H4 (cell line): ENCODE measurements around the gene ANKRD40CL. TPM values are rescaled to one million over a fixed set of nuclear protein-coding genes. Genes with fewer than 3 reads are reported as not detected.

Source experiments
- DNase-seq: peaks from one replicate; pipeline ENCODE4 v3.0.0-alpha.2; 2015; ENCODE audit warnings: low spot score
- total RNA-seq: library from RNA; depleted of rRNA; stranded (reverse); fragments of >200 nt; shearing (Covaris generic); gene quantifications from 2 replicates; pipeline ENCODE4 v1.2.3, GENCODE V29; 2014

The ANKRD40CL gene
- total RNA-seq, 1 experiment from 2014 or later = not detected

DNA sequence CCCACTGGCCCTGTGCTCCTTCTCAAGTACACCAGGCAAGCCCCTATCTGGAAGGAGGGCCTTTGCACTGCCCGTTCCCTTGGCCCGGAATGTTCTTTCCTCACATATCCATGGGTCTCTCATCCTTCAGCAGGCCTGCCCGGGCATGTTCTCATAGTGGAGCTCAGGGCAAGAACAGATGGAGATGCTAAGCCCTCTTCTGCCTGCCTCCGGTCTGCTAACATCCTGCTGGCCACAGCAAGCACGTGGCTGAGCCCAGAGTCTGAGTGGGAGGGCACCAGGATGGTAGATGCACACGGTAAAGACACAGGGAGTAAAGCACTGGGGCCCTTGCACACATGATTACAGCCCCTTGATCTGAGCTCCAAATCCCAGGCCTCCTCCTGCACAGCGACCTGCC lies 19.8 kb upstream of the ANKRD40CL start:
- no peak for DNase-seq

DNA sequence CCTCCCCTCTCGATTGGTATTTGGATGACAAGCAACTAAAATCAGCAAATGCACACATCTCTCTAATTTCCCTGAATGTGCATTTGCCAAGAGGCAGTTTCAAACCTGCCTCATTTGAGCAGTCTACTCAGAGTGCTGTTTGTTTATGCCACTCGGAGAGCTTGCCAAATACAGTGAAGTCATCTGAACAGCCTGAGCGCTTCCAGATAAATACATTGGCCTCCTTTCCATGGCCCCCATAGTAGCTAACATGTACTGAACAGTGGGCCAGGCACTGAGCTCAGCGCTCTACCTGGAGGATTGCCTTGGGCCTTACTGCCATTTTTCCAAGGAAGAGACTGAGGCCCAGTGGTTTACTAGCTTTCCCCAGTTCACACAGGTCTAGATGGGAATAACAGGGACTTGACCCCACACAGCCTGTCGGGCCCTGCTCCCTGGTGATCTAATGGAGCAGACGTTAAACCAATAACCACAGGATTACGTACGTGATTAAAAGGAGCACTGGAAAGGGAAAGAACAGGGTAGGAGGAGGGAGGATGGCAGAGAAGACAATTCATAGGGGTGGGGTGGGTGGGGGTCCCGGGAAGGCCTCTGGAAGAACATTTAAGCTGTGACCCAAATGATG lies 18.7 kb upstream of the ANKRD40CL start:
- DNase-seq = peak; percentile 75

DNA sequence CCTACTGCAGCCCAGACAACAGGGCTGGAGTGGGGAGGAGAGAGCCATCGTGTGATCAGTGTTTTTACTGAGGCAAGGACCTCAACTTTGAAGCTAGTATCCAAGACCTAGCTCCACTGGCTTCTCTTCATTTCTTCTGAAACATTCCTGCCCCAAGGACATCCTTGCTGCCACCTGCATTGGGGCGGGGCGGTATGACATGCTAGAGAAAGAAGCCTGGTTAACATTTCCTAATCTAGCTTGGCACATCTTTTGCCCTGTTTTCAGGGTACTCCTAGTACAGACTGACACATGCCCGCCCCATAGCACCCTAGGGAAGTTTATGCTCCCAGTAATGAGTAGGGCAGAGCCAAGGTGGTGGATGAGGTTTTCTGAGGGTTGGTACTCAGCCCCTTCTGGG lies 17.8 kb upstream of the ANKRD40CL start:
- DNase-seq = no peak

DNA sequence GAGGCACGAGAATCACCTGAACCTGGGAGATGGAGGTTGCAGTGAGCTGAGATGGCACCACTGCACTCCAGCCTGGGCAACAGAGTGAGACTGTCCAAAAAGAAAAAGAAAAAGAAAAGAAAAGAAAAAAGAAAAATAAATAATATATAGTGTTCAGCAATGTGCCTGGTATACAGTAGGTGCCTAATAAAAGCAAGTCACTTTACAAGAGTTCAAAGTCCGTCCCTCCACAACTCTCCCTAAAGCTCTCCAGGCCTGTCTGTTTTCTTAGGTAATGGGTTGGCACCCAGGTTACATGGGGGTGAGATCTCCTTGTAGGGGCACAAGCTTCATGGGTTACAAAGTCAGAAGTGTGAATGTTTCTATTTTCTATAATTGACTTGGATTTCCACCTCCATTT lies 16.6 kb upstream of the ANKRD40CL start:
- DNase-seq = no peak

DNA sequence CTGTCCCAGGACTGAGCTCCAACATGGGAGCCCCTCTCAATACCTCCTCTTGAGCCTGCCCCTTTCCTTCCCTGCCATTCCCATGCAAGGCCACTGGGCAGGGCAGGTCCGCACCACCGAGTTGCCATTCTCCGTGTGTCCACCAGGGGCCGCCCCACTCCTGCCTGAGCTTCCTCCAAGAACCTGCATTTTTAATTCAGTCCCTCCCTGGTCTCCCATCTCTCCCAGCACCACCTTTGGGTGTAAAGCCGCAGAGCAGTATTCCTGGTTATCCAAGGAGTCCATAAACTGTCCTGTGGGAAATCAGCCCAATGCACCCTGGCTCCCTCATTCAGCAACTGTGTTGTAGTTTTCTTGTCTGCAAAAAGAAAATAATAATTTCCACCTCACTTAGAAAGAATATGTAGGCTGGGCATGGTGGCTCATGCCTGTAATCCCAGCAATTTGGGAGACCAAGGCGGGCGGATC lies 15.9 kb upstream of the ANKRD40CL start:
- DNase-seq = peak; percentile 91

DNA sequence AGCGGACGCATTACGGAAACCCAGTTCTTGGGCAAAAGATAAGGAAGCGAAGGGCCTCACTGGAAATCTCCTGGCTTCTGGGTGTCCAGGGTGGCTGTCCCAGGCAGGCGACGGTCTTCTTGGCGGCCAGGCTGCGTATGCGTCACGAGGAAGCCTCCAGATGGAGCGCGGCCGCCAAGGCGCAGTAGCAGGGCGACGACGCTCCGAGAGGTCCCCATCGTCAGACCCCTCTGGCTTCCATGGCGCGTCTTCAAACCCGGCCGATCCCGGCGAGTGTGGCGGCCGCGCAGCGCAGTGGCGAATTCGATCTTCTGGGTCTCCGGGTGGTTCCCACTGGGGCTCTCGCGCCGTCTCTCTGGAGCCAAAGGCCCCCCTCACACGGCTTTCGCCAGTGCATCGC lies 13.8 kb upstream of the ANKRD40CL start:
- DNase-seq = no peak

DNA sequence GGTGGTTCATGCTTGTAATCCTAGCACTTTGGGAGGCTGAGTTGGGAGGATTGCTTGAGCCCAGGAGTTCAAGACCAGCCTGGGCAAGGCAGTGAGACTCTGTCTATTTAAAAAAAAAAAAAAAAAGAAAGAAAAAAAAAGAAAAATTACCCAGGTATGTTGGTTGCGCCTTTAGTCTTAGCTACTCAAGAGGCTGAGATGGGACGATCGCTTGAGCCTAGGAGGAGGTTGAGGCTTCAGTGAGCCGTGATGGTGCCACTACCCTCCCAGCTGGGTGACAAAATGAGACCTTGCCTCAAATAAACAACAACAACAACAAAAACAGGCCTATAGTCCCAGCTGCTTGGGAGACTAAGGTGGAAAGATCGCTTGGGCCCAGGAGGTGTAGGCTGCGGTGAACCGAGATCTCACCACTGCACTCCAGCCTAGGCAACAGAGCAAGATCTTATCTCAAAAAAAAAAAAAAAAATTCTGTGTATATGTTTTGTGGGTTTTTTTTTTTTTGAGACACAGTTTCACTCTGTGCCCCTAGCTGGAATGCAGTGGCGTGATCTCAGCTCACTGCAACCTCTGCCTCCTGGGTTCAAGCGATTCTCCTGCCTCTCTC lies 12.5 kb upstream of the ANKRD40CL start:
- no peak for DNase-seq

DNA sequence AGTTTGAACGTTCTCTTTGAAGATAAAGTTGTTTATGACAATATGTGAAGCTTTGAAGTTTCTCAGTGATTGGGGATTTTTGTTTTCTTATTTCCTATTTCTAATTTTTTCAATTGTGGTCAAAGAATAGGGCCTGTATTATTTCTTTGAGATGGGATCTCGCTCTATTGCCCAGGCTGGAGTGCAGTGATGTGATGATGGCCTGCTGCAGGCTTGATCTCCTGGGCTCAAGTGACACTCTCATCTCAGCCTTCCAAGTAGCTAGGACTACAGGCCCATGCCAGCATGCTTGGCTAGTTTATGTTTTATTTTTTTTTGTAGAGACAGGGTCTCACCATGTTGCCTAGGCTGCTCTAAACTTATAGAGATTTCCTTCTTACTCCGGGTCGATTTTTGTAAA lies 11.7 kb upstream of the ANKRD40CL start:
- DNase-seq = no peak

DNA sequence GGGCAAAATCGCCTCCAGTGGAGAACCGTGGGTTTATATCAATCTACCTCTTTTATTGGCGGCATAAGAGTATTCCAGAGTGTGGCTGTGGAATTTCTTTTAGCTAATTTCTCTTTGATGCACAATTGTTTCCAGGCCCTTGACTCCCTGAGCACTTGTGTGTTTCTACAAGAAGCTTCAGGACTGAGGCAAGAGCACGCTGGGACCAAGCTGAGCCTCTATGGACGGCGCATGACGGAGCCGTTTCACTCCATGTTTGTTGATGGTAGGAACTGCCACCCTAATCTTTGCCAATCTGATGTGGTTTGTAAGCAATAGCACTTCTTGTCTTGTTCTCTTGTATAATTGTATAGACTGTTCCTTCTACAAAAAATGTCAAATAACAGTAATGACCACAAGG lies 11.2 kb upstream of the ANKRD40CL start:
- DNase-seq = no peak

DNA sequence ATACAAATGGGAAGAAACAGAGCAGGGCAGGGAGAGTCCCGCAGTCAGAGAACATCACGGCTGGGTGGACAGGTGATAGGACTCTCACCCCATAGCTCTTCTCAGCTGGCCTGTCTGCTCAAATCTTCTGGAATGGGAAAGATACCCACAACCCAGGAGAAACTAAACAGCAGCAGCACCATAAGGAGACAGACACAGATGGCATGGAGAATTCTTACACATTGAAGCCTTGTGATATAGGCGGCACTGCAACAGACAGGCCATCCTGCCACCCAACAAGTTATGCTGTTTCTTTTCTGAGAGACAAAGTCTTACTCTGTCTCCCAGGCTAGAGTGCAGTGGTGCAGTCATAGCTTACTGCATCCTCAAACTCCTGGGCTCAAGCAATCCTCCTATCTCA lies 8.6 kb upstream of the ANKRD40CL start:
- no peak for DNase-seq

DNA sequence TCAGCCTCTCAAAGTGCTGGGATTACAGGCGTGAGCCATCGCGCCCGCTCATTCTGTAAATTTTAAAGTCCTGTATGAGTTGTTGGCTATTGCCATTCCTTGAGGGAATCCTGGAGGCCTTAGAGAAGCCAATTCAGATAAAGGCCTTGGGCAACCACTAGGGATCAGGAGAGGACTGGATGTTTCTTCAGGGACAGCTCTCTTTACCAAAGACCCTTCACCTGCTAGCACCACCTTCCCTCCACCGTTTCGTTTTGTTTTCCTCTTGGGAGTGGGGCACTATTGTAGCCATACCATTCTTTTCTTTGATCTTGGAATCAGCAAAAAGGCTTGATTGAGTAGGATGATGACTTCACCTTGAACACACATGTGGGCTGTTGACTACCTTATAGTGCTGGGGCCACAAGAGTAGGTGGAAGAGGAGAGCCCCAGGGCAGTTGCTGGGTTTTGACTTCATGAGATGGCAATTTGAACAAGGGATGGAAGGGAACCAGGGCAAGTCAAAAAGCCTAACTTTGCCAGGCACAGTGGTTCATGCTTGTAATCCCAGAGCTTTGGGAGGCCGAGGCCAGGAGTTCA lies 7.0 kb upstream of the ANKRD40CL start:
- DNase-seq = no peak

DNA sequence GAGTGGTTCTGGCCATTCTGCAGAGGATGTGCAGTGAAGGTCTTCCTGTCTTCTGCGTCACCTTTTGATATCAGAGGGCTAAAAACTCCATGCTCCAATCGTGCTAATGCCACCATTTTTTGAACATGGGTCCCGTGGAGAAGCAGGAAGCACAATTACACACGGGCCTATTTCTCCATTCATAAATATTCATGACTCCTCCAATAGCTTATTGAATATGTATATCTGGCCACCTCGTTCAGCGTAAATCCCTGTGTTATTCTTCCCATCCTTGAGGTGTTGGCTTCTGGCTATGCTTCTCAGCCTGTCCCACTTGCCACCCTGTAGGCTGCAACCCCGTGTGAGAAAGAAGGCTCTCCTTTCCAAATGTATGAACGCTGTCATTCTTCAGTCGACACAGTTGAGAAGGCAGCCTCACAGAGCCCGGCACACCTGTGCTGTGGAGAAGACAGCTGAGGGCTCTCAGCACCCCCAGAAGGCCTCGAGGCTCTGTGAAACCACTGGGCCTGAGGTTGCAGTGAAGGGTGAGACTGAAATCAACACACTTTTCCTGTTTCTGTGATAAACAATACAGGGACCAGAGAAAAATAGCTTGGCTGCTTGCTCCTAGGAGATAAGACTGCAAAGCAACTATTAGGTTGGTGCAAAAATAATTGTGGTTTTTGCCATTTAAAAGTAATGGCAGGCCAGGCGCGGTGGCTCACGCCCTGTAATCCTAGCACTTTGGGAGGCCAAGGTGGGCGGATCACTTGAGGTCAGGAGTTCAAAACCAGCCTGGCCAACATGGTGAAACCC lies 4.9 kb upstream of the ANKRD40CL start:
- DNase-seq = no peak

DNA sequence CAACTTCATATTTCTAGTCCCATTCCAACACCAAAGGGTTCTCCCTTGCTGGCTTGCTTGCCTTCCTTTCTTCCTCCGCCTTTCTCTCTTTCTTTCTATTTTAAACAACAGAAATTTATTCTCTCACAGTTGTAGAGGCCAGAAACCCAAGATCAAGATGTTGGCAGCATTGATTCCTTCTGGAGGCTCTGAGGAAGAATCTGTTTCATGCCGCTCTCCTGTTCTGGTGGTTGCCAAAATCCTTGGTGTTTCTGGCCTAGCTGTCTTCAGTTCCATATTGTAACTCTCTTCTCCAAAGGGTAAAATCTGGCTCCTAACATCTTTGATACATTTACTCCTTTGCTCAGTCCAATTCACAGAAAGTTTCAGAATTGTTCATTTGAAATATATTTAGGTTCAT lies 3.0 kb upstream of the ANKRD40CL start:
- DNase-seq = no peak

DNA sequence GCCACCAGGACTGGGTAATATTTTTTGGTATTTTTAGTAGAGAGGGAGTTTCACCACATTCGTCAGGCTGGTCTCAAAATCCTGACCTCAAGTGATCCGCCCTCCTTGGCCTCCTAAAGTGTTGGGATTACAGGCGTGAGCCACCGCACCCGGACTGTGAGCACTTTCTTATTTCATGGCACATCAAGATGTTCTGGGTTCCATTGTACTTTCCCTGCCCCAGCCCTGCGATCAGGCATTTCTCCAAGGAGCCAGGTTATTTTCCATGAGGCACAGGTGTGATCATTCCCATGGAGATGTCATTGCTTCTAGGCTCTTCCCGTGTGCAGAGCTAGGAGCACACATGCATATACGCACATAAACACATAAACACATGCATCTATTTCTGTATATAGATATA lies 2.6 kb upstream of the ANKRD40CL start:
- DNase-seq = no peak

DNA sequence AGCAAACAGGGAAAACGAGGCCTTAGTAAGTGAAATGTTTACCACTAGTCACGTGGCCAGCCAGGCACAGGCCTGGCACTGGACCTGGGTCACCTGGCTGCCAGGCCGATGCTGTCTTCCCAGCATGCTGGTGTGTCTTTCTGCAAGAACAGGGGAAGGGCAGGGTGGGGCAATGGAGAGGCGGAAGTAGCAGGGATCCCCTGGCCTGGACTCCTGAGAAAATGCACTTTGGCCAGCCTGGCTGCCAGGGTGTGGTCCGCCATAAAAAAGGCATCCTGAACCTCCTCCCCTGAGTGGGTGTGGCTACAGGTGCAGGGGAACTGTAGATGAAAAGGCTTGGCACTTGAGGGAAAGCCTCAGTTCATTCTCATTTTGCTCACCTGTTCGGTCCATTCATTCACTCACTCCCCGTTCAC lies 1.0 kb upstream of the ANKRD40CL start:
- DNase-seq = no peak

DNA sequence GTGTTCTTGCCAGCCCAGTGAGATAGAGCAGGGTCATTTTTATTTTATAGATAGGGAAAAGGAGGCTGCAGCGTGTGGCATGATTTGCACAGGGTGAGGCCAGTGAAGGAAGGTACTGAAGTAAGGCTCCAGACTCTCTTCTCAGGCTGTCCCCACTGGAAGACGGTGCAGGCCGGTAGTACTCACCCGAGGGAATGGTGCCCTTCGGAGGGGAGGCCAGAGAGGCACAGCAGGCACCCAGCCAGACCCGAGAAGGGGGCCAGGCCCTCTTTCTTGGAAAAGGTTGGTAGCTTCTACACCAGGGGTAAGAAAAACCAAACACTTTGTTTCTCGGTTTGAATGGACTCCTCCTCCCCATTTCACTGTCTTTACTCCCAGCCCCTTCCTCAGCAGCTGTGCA lies 288 bp downstream of the ANKRD40CL start:
- DNase-seq = no peak

DNA sequence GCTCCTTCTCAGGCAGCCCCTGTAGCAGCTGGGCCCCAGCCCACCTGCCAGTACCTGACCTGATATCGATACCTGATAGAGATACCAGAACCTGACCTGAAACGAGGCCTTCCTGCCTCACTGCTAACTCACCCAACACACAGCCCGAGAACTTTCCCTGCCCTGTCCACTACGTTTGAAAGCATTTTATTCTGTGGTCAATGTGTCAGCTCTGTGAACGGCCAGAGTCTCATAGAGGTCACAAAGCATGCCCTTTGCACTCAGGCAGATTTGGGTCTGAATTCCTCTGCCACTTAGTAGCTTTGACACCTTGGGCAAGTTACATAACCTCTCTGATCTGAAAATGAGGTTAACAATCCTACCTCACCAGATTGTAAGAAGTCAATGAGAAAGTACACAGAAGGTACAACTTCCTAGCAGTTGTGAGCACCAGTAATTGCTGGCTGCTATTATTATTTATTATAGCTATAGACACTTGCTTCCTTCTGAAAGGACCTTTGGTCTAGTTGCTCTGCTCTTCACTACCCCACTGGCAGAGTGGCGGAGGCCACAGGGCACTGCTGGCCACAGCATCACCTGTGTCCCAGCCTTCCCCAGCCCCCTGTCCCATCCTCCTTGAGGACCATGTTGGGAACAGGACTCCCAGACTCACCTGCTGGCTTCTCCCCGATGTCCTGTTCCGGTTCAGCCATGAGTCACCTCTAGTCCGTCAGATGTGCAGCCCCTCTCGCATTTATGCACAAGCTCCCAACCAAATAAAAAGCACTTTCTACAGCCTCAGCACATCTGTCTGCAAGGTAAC lies 895 bp downstream of the ANKRD40CL start:
- DNase-seq = no peak

DNA sequence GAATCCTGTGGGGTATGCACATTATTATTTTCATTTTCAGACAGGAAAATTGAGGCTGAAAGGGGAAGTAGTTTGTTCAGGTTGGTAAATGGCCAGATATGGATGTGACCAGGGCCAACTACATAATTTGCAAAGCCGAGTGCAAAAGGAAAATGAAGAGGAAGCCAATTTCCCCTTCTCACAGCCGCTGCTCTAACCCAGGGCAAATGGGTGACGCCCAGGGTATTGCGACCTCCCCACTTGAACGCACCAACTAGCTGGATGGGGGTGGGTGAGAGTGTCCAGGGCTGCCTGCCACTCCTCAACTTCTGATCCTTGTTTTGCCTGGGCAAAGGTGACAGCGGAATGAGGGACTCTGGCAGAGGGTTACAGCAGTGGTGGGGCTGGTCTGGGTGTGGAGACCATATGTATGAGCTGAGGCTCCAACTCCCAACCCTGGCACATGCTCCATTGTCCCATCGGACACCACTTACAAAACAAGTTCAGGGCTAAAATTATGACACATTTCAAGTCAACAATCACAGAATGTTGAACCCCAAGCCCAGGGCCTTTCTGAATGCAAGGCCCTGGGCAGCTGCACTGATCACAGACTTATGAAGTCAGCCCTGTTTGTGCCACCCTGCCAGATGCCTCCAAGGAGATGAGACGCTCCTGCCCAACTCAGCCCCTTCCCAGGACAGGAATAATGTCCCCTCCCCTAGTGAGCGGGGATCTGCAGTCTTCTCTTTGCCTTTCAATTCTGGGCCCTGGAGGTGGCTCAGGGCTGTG lies 1.7 kb downstream of the ANKRD40CL start:
- DNase-seq = no peak

DNA sequence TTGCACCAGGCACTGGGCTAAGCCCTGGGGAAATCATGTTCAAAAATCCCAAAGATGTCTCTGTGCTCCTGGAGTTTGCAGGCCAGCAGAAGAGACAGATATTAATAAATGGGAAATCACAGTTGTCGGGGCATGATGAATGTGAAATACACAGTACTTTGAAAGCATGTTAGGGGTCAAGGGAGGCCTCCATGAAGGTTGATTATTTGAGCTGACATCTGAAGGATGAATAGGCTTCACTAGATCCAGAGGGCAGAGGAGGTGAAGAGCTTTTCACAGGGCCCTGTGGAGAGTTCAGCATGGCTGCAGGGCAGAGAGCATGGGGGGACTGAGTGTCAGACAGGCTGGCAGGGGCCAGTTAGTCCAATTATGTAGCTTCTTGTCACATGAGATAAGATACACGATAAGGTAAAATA lies 2.6 kb downstream of the ANKRD40CL start:
- DNase-seq = no peak

DNA sequence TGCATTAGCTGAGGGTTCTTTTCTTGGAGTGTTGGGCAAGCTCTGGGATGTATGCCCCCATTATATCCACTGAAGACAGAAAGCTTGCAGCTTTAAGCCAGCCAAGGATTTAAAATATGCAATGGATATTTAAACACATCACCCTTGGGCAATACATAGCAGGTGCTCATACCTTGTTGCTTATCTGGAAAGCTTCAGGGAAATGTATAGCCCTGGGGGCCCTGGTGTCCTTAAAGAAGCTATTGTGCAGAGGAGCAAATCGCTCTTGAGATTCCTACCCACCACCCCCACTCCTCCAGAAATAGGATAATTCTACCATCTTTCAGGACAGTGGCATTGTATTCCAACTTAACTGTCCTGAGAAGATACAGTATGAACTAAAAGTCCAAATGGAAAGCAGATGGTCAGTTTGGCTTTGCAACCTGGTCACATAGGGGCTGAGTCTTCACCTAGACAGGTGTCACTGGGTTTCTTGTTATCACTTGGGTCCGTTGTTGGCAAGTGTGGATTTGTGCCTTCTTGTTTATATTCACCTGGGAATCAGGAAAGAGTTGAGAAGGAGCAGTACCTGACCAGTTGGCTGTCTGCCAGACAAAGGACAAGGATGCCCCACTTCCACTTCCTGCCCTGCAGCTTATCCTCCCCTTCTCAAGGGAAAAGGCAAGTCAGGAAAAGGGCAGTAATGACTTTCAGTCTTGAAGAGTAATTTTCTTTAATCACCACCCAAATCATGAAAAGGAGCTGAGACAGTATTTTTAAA lies 3.4 kb downstream of the ANKRD40CL start:
- no peak for DNase-seq
